Measurements from ENCODE around the gene AOPEP.

Gene AOPEP

DNA sequence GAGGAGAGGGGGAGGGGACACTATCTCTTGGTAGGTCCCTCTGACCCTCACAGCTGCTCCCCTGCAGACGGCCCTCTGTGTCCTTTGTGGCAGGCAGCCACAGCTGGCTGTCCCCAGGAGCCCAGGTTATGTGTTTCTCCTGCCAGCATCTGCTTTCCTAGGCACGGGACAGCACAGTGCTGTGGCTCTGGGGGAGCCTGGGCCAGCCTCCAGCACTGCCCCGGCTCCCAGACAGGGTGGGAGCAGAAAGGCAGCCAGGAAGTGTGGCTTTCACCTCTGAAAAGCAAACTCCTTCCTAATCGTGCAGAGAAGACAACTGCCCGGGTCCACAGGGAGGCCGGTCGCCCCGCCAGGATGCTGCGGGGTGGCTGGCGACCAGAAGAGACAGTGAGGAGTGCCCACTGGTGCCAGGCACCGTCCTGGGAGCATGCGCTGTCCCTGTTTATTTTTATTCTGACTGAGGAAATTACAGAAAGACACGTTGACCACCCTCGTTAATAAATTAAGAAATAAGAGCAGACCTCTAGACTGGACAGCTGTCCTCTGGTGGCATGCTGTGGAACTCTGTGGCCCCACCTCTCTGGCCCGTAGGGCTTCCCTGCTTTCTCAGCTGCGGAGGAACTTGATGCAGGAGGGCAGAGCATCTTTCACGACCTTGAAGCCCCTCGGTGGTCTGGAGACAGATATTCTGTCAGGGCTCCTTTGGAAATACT lies 350.7 kb downstream of the AOPEP start:
- no peak for DNase-seq

DNA sequence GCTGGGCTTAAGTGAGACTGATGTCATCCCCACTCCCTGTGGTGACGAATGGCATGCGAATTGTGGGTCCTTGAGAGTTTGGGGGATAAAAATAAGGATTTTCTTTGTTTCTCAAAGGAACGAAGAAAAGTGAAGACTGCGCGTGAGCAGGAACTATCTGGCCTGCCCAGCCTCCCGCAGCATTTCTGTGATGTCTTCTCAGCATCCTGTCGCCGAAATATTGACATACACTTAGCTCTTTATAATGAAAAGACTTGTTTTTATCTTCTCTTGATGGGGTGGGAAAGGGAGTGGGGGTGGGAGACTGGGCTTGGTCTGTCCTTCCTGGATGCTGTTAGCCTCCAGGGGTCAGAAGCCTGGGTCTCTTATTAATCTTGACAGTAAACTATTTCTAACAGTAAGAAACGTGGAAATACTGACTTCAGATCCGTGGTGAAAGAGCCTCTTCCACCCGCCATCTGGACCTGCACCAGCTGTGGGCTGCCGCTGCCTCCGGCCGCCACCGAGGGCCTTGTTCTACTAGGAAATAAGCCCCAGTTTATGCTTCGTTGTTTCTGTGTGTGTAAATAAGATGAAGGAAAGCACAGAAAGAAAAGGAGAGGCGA lies 351.4 kb downstream of the AOPEP start:
- DNase-seq, result no peak

DNA sequence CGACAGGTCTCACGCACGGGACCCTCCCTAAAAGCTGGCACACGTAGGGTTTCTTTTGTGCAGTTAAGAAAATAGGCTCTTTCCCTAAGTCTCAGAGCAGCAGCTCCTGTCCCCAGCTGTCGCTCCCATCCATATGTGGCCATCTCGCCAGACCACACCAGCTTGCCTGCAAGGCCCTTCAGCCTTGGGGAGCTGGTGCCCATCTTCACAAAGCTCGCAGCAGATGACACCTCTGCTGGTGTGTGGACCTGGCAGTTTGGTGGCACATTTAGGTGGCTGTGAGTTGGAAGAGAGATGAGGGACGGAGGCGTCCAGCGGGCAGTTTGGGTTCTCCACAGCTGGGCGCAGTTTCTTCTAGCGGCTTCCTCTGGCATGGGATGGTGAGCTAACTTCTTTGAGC lies 352.0 kb downstream of the AOPEP start:
- no peak for DNase-seq

DNA sequence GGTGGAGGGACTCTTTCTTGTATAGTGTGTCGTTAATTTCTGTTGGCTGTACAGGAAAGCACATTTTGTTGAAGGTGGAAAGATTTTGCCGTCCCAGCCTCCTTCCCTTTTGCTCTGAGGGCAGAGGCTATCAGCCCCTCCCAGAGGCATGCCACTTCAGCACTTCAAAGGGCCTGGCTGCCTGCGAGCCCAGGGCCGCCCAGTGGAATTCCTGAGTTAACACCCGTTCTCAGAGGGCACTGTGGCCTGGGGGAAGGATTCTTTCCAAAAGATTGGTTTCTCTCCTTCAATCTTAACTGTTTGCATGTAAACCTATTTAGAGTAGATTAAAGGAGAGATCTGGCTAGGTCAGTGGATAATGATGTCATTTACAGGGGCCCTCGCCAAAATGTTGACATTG lies 352.4 kb downstream of the AOPEP start:
- no peak for DNase-seq

DNA sequence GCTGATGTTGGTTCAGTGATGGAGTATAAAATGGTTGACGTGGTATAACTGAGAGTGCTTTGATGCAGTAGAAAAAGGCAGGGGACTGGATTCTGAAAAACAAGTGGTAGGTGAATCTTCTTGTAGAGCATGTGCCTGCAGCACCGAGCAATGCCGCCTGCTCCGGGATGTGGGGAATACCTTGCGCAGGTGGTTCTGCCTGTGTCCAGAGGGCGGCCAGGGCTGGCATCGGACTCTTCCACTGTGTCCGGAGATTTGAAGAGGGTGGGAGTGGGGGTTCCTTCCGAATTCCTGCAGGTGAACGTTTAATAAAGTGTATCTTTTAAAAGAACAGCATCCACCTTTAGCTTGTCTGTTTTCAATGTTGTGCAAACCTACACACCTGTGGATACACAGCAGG lies 353.0 kb downstream of the AOPEP start:
- DNase-seq, result no peak

DNA sequence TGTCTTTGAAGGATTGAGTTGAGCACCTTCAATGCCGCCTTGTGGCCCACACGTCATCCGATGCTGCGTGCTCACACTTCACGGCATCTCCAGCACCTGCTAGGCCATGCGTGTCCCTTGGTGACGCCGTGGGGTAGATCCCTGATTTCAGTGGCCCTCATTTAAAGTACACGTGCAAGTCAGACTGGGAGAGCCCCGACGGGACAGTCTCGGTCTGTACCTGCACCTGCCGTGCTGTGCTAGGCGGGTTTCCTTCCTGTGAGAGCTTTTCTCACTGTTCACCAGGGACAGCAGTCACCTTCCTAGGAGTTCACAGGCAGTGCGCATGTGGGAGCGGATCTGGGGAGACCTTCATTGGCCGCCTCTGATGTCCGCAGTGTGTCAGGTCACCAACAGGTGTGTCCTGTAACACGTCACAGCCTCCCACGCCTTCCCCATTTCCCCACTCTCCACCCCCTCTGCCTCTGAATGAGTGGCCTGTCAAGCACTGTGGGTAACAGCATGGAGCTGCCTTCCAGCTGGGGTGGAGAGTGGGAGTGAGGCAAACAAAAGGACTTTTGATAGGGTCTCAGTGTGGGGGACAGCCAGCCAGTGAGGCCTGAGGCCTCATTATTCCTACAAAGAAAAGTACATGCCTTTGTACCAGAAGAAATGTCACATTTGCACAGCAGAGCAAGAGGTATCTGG lies 354.6 kb downstream of the AOPEP start:
- DNase-seq, result no peak

DNA sequence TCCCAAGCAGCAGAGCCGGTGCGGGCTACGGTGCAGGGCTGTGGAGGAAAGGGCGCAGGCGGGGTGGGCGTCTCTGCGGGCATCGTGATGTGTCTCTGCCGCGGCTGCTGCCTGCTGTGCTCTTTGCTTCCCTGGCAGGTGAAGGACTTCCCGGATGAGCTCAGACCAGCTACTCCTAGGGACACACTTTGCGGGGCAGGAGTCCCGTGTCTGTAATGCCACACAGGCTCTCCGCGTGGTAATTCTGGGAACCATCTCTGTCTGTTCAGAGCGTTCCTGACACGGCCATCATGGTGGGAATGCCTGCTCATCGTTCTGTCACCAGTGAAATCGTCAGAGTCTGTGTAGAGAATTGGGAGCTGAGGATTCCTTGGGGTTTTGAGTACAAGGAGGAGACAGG lies 355.5 kb downstream of the AOPEP start:
- DNase-seq, result no peak

DNA sequence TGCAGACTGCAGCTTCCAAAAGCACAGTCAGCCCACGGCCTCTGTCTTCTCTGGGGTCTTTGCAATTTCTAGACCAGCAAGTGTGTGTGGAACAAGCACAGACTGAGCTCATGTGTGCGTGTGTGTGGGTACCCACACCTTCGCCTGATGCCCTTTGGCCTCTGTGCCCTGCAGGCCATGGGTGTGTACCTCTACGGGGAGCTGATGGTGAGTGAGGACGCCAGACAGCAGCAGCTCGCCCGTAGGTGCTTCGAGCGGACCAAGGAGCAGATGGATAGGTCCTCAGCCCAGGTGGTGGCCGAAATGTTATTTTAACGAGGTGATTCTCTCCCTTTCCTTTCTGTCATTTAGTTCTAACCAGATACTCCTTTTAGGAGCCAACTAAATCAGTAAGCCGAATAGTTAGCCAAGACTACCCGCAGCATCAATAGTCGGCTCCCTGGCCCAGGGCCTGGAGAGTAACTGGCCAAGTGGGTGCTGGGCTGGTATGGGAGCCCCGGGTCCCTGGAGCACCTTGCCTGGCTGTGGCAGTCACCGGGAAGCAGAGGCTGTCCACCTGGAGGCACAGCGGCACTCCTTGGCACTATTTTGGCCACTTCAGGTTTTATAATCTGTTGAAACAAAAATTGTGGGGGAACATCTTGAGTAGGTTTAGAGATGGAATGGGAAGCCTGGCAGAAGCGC lies 356.0 kb downstream of the AOPEP start:
- no peak for DNase-seq

DNA sequence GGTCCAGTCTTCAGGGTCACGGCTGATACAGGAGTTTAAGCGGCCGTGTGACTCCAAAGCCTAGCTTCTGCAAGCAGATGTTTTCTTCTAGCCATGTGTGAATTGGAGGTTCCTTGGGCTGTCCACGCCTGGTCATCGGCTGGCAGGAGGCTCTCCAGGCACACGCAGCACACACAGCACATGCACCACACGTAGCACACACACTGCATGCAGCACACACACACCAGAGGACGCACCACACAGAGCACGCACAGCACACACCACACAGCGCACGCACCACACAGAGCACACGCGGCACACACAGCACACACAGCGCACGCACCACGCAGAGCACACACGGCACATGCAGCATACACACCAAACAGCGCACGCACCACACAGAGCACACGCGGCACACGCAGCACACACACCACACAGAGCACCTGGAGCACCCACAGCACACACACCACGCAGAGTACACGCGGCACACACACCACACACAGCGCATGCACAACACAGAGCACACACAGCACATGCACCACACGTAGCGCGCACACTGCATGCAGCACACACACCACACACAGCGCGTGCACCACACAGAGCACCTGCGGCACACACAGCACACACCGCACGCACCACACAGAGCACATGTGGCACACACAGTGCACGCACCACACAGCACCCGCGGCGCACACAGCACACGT lies 356.7 kb downstream of the AOPEP start:
- DNase-seq, result no peak

DNA sequence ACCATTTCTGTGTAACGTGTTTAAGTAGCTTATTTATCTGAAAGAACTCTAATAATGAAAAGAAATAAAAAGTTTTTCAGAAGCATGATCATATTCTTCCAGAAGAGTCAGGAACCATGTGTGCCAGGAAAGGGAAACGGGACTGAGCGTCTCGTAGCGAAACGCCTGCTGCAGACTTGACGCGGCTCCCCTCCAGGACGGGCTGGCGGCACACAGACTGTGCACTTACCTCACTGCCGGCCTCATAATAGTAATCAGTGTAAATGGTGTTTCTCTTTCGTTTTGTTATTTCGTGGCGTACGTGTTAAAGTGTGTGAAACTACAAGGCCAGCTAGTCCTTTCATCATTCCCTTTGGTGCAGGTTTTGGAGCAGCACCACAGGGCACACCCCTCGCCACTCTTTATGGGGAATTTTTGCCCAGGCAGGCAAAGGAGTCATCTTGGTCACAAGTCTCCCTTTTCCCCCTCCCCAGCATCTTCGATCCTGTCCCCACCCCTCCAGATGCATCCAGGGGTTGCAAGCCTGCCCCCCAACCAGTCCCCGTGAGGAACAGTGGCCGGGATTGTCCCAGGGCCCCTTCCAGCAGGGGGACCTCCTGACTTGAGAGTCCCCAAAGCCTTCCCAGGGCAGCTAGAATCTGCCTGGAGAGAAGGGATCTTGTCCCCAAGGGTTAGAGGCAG lies 357.9 kb downstream of the AOPEP start:
- no peak for DNase-seq

DNA sequence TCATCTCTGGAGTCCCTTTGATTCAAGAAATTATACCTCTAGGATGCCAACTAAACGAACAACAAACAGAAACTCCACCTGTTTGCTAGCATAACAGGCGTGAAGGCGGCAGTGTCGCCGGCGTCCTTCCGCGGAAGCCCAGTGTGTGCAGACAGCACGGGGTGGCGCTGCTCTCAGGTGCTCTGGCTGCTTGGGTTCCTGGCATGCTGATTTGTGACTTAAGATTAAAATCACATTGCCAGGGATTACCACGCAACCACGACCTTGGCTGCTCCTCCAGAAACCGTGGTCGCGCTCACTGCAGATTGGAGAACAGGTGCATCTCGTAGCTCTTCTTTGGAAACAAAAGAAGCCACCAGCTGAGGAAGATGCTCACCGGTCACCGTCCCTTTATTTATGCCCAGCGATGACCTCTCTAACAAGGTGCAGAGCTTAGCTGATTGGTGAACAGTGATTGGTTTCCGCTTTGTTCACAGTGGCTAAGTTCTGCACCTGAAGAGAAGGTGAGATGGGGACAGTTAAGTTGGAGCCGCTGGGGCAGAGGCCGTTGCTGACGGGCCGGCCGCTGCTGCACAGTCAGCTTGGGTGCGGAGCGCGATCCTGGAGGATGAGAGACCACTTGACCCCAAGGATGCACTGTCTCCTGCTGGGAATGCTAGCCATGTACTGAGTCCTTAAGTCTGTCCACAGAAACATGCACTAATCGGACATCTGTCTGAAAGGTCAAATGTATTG lies 358.7 kb downstream of the AOPEP start:
- no peak for DNase-seq

DNA sequence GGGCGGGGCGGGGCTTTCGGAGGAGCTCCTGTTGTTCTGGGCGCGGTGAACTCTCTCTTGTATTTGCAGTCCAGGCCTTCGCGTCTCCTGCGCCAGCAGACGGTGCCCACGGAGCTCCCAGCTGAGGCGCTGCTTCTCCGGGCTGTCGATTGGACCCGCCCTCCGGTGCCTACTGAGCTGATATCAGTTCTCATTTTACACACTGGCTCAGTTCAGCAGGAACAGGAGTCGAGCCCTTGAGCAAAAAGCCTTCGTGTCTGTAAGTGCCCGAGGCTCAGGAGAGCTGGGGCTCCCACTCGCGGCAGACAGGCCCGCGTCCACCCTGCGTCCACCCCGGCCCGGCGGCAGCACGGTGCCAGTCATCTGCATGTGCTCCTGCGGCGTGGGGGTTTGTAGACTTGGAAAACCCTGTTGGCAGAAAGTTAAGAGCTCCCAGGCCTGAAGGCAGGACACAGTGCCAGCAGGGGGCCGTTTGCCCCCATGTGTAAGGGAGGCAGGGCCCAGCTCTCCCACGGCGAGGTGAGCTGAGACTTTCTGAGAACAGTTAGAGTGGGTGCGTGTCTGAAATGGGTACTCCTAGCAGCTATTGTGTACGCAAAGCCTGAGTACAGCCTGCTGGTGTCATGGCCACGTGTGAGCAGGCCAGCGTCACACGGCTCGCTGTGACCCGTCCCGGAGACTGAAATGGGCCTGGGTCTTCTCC lies 359.5 kb downstream of the AOPEP start:
- DNase-seq, result no peak

DNA sequence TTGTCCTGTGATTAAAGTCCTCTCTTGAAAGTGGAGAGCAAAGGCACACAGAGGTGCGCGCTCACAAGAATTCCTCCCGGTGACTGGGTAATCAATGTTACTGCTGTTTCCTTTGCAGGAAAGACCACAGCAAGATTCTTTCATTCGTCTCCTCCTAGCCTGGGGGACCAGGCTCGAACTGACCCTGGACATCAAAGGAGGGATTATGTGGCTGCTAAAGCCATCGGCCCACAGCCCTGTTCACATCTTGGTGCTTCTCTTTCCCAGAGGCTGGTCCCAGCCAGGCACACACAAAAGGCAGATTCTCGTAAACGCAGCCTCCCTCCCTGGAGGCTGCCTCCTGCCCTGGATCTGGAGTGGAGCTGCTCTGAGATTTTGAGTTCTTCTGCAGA lies 360.1 kb downstream of the AOPEP start:
- no peak for DNase-seq

DNA sequence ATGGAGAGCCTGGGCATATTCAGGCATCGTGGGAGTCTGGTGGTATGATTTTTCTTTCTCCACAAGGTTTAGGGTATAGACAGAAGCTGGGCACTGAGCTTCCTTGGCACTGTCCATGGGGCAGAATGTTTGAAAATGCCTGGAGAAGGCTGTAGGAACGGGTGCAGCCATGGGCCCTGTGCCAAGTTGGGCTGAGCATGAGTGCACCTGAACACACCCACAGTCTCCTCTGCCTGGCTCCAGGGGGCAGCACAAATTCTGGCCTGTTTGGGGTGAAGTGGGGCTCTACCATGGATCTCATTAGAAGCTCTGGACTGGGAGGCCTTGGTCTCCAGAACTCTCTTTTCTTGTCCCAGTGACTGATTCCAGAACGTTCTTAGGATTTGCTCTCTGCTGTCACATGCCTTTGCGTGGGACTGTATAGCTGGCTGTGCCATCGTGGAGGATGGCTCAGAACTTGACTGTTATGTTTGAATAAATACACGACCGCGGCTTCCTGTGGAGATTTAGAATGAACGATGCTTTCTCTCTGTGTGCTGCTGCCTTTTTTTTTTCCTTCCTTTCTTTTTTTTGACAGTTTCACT lies 361.3 kb downstream of the AOPEP start:
- DNase-seq, result no peak

DNA sequence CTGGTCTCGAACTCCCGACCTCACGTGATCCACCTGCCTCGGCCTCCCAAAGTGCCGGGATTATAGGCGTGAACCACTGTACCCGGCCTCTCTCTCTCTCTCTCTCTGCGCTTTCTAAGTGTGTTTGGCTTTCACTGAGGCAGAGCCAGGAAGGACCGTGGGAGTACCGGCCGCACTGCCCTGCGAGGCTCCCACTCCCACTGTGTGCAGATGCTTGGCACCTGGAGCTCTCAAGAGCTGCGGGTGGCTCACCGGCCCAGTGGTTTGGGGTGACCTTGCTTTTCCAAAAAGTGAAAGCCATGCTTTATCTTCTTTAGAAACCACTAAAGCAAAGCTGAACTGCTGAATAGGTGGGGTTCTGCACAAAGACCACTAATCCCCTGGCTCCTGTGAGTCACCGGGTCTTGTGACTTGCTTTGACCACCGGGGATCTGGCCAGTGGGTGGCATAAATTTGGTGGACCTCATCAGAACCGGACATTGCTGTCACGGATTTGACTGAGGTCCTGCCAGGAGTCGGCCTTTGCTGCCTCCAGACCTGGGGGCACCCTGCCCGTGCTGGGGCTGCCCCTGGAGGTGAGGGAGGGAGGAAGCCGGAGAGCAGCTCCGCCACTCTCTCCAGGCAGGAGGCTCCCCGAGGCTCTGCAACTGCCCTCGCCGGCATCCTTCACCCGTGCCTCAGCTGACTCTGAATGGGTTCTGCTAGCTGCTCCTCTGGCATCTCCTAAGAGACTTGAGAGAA lies 362.1 kb downstream of the AOPEP start:
- DNase-seq, result no peak

DNA sequence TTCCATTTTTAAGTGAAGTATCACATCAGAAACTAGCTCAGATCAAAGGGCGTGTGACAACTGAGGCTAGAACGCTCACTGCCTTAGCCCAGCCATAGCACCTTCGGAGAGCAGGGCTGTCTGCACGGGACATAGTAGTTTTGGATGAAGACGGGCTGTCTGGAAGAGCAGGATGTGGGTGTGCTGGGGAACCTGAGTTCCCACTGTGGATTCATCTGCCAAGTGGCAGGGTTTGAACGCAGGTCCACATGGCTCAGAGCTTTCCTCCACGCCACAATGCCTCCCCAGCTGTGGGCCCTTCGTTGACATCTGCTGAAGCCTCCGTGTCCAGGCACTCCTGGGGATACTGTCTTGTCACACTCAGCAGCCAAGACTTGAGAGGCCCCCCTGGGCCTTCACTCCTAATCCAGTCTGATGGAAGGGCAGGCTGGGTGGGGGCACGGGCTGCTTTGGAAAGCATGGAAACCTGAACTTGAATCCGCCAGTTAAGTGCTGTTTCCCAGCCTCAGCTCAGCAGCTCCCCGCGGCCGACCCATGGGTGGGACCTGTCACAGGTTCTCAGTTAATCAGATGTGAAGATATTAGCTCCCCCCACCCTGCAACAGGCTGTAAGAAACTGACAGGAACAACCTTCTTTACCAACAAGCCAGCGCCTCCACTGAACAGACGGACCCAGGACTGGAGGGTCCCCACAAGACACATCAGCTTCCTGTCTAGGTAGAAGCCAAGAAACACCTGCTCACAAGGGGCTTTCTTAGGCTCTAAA lies 362.9 kb downstream of the AOPEP start:
- no peak for DNase-seq

DNA sequence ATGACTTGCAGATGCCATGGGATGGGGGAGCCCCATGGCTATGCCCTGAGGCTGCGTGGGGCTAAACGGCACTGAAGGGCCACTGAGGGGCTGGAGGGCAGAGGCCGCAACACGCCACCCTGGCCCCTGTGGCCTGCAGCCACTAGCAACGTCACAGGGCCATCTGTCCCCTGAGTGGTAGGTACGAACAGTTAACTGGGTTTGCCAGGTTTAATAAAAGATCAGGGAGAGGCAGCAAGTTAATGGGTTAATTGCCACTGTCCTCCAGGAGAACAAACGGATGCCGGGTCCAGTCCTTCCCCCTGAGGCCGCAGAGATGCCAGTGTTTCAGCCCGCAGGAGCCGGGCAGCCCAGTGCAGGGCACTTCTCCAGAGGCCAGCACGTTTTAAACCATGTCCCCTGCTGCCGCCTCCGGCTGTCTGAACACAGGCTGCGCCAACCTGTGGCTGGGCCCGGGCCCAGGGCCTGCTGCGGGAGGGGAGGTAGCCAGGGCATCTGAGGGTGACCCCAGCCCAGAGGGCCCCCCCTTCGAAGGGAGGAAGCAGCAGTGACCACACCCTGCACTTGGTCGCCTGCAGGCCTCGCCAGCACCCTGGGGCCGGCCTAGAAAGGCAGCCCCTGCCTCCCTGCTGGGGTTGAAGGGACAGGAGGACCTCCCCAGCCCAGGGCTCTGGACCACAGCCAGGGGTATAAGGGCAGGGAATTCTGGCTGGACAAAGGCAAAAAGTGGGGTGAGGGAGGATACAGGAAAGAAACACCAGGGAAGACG lies 363.7 kb downstream of the AOPEP start:
- DNase-seq, result no peak

DNA sequence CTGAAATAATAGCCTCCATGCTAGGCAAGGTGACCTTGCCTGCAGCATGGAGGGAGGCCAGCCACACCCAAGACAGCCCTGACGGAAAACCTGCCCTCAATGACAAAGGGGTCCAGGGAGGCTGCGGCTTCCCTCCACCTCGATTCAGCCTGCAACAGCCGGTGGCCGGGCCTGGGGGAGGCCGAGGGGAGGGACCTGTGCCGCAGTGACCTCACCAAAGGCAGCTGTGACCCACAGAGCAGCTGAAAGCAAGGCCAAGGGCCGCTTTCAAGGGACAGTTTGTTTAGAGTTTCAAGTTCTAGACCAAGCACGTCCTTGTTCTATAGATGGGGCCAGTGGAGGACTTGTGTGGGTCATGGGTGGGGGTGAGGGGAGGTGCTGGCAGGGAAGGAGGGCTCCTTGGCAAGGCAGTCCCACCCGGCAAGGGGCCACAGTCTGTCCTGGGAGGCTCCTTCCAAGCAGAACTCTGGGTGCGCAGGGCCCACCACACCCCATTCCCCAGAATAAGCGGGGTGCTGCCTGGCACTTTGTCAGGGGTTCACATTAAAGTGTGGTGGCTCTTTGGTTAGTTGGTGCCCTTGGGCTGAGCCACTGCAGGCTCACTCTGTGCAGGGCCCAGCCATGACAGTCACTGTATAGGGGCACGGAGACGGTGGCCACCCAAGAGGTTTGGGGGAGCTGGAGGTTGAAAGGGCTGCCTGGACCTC lies 364.5 kb downstream of the AOPEP start:
- no peak for DNase-seq

Data from T-helper 9 cell (primary cell).